ENCODE results near the gene FAM98B.

DNA sequence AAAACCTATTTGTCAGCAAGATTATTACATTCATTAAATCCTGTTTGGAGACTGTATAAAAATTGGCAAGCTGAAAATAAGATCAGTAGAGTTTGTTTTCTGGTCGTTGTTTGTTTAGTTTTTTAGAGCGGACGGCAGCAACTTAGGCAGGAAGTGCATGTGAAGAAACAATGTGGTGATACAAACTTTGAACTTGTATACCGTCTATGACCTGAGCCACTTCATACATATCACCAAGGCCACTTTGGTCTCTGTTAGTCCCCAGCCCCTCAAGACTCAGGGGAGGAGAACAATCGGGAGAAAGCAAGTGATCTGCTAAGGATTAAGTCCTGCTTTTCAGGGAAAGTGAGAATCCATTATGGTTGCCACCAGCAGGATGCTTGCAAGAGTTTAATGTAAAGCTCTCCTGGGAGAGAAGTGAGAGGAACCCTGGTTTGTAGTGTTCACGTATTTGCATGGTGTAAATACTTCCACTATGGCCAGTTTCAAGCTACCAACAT, 79.5 kb downstream of the FAM98B start:
- TF ChIP-seq, protein P1, sequence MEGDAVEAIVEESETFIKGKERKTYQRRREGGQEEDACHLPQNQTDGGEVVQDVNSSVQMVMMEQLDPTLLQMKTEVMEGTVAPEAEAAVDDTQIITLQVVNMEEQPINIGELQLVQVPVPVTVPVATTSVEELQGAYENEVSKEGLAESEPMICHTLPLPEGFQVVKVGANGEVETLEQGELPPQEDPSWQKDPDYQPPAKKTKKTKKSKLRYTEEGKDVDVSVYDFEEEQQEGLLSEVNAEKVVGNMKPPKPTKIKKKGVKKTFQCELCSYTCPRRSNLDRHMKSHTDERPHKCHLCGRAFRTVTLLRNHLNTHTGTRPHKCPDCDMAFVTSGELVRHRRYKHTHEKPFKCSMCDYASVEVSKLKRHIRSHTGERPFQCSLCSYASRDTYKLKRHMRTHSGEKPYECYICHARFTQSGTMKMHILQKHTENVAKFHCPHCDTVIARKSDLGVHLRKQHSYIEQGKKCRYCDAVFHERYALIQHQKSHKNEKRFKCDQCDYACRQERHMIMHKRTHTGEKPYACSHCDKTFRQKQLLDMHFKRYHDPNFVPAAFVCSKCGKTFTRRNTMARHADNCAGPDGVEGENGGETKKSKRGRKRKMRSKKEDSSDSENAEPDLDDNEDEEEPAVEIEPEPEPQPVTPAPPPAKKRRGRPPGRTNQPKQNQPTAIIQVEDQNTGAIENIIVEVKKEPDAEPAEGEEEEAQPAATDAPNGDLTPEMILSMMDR (IDR thresholded peaks at IDR 0.05) = no peak
- TF ChIP-seq EZH2 (IDR thresholded peaks at IDR 0.05; ENCODE audit: borderline replicate concordance, insufficient read depth, low read depth, low read length, poor library complexity, severe bottlenecking) = no peak

Measured in B cell (primary cell).